GM12865 (cell line): ENCODE results near the gene PPCS.

ENCODE experiments used
- DNase-seq: peaks from one replicate; pipeline ENCODE4 v3.0.0; 2010; ENCODE audit warnings: low read depth
- H3K4me3 ChIP-seq: 2 replicates; pipeline ENCODE4 v1.5.1; 2011; ENCODE audit warnings: mild to moderate bottlenecking, low read depth, low read length, control low read depth
- CTCF ChIP-seq: IDR thresholded peaks from 2 replicates; pipeline ENCODE4 v1.5.1; 2011; ENCODE audit warnings: low read length, control low read depth, low read depth, inconsistent platforms; ENCODE audit not compliant: insufficient read depth; ENCODE audit errors: missing control alignments

Gene PPCS

DNA sequence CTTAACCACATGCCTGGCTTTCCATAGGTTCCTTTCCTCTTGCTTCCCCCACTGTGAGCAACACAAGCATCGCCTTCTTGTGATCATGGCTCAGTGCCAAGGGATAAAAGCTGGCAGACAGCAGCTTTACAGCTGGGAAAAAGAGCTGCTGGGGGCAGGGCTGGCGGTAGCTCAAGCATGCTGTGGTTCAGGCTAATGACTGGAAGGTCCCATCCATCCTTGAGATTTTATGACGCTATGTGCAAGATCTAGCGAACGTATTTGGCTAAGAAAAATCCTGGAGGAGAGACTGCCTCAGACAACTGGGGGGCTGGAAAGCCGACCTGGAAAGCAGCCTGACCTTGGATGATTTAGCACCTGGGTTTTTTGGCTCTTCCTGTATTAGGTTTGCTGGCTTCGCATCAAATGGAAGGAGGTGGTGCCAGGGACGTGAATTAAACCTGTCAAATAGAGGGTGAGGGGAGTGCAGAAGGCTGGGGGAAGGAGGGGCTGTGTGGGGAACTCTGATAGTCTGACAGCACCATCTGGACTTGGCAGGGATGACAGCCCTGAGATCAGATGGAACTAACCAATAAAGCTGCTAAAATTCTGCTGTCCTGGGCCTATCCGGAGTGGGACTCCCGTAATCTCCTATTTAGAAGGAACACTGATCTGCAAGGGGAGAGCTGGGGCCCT, 35.3 kb upstream of the PPCS start:
- TF ChIP-seq CTCF = no peak
- no peak for DNase-seq
- no peak overlapping the region for H3K4me3 ChIP-seq

GRCh38 chr1:42422737-42423136, 33.6 kb upstream of the PPCS start:
- DNase-seq = no peak
- TF ChIP-seq CTCF = no peak
- no peak overlapping the region for H3K4me3 ChIP-seq

DNA sequence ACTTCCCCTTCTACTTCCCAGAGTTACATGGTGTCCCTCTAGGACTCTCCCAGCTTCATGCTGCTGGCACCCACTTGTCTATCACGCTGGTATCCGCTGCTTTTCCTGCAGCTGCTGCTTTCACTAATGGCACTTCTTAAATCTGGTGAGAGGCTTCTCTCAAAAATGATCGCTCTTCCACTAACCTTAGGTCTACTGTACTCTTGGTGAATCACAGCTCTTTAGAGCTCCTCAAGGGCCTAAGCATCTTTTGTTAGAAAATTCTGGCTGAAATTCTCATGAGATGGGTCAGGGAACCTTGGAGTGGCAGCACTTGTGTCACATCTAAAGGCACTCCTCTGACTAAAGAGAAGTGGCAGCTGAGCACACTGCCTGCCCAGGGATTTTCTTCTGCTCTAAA, 32.7 kb upstream of the PPCS start:
- no peak overlapping the region for H3K4me3 ChIP-seq
- DNase-seq = no peak
- TF ChIP-seq CTCF = no peak

GRCh38 chr1:42424201-42424600, 32.1 kb upstream of the PPCS start:
- no peak for DNase-seq
- H3K4me3 ChIP-seq = no peak overlapping the region
- no peak for TF ChIP-seq CTCF

DNA sequence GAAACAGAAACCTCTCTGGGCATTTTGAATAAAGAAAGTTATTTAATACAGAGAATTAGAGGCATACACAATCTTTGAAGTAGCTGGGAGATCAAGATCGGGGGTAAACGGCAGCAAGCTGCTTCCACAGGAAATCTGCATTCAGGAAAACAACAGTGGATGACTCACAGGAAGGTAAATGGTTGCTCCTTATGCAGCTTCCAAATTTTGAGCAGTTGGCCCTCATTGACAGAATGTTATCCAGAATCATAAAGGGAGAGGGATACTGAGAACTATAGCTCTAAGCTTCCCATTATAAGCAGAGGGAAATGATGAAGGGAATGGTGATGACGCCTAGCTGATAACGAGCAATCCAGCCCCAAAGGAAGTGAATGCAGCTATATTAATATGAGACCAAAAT, 29.1 kb upstream of the PPCS start:
- DNase-seq = no peak
- H3K4me3 ChIP-seq = no peak overlapping the region
- TF ChIP-seq CTCF = no peak

- H3K4me3 ChIP-seq = no peak overlapping the region
- no peak for TF ChIP-seq CTCF
- no peak for DNase-seq
These were observed 26.7 kb upstream of the PPCS start for GRCh38 chr1:42429603-42430002.

DNA sequence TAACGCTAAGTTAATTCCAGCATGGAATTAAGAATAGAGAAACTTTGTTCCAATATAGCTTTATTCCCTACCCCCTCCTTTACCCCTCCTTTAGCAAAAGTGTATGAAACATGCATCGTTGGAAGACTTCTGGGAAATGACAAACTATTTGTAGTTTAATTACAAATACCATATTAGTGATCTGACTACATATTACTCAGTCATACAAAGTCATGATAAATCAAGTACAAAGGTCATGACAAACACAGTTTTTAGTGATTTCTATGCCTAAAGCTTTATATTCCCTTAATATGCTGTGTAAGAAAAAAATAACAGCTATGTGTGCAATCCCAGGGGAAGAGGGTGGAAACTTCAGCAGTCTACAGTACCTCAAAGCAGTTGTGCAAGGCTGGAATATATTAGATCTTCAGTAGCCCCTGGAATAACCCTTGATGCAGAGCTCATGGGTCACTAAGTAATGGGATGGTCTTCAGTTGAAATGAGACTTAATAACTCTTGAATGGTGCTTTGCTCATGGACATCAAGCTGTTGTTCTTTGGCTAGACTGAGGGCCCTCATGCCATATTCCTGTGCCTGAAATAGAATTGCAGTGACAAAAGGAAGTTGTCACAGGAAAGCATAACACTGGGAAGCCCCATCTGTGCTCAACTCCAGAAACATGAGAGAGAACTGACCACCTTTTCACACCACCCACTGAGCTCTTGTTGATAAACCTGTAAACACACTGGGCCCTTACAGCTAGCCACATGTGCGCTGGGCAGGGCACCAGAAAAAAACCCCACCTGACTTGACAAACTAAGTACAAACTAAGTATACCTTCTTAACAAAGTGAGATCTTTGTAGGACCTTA, 25.8 kb upstream of the PPCS start:
- TF ChIP-seq CTCF = no peak
- no peak overlapping the region for H3K4me3 ChIP-seq
- DNase-seq = peak; percentile 14
